ENCODE data around the gene CTNND1. TPM values are rescaled to one million over a fixed set of nuclear protein-coding genes. Genes with fewer than 3 reads are reported as not detected.

CTNND1 gene
- total and polyA plus RNA-seq, 10 of the 15 experiments (the other 5 are each of a cell fraction or from before 2014, with no cell fraction given) = 4.7 to 70.0 (median 30.0) TPM

DNA sequence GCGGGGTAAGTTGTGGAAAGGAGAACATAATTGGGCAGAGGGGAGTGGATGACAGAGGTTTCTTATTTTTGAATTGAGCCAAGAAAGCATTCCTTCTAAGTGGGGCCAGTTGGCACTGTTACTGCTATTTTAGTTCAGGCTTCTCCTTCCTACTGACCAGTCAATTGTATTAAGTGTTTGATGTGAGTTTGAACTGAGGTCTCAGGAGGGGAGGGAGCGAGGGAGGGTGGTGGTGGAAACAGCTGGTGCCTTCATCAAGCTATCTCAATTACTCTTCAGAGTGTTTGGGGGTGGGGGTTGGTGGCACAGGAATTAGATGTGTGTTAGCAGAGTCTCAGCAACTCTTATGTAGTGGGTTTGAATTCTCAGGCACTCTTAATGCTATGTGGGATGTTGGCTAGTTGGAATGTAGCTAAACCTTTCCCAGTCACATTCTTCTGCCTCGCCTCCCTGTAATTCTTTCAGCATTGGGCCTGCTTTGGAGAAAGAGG, 14.5 kb downstream of the CTNND1 start (continued):
- TF ChIP-seq EZH2 (IDR thresholded peaks at IDR 0.05; ENCODE audit: borderline replicate concordance, control insufficient read depth, low read depth, low read length) (no peak), ATF3 (IDR thresholded peaks at IDR 0.05; ENCODE audit: borderline replicate concordance, extremely low read depth, low read depth, low read length) (no peak), PAX8 (IDR thresholded peaks at IDR 0.05) (no peak), TARDBP (IDR thresholded peaks at IDR 0.05; ENCODE audit: borderline replicate concordance) (no peak)

DNA sequence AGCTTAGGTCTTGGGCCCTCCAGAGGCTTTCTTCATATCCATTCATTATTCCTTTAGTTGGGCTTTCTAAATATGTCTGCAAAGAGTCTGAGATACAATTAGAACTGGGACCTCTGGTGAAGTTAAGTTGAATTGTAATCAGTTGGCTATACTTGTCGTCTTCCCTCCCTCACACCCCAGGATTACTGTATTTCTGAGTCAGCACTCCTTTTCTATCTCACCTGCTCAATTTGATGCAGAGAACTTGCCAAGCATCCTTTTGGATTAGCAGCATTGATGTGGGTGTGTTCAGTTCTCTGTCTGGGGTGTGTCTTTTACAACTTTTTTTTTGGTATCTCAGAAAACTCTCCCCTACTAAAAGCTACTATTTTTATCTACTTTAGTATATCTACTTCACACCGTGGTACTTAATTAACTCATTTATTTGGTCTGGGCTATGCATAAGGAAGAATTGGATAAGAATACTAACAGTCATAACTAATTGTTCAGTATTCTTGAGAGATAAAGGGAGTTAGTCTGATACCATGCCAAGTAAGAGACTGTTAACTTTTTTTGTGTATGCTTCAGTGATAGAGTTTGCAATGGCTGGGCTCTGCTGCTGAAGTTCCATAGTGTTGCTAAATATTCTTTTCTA, 15.1 kb downstream of the CTNND1 start:
- POLR2A ChIA-PET = interaction anchor here (0.9 to 10.7 kb wide), 3 partner anchors 8 to 35 kb away, joined by 3 to 110 read pairs (median 3); partner anchors contain the start of genes CTNND1 and SELENOH
- Histone ChIP-seq H3K27me3 (replicated peaks in 1 of 2; ENCODE audit: control insufficient read depth in 2 of 2, insufficient read depth in 2 of 2, low read length in 1 of 2) (no peaks in the 10 kb centered on the region), H3K4me3 (no peak overlapping the region), H3K4me1 (ENCODE audit: control insufficient read depth, insufficient read depth, low read length) (peaks cover 16% of the 10 kb centered on the region), H3K79me2 (ENCODE audit: control insufficient read depth, insufficient read depth, low read length) (peaks cover 86% of the 10 kb centered on the region), H3K4me2 (ENCODE audit: control insufficient read depth, insufficient read depth) (no peak overlapping the region; the same call in 1 of the 2 replicates), H3K9me3 (replicated peaks; ENCODE audit: control insufficient read depth, insufficient read depth, low read length) (no peaks in the 10 kb centered on the region), H2AFZ (ENCODE audit: control insufficient read depth, low read depth, low read length) (no peak overlapping the region), H3K27ac (ENCODE audit: control insufficient read depth, insufficient read depth) (no peak overlapping the region), H3K36me3 (ENCODE audit: control insufficient read depth in 2 of 2, insufficient read depth in 2 of 2, low read length in 1 of 2) (peaks cover 0 to 6% of the 10 kb centered on the region in 2 experiments; a peak in 1 of 4 replicates), H4K20me1 (ENCODE audit: control insufficient read depth, insufficient read depth) (no peaks in the 10 kb centered on the region), H3K9ac (ENCODE audit: control insufficient read depth, insufficient read depth, low read length) (no peak overlapping the region)
- ATAC-seq (no peak), FAIRE-seq (no peak), DNase-seq (ENCODE audit: low read depth, low spot score) (no peak)
- RAD21 ChIA-PET (ENCODE audit: unreplicated experiment) = interaction anchor here (0.7 to 7.8 kb wide), 3 partner anchors 11 to 24 kb away, joined by 3 to 41 read pairs (median 3); no protein-coding TSS in a partner anchor
- CTCF ChIA-PET = interaction anchor here (1.3 to 10.8 kb wide), 2 partner anchors 15 to 24 kb away, joined by 3 to 69 read pairs; partner anchors contain the start of gene CTNND1
- intact Hi-C loops (cut with micrococcal nuclease; ENCODE audit: unreplicated experiment) (no loop called here), in situ Hi-C loops (cut with MboI) (no loop called here)
- BruUV-seq (replicated peaks) = no TSS peak
- 83% methylated on average over 2 of the region's 2 CpGs for WGBS (ENCODE audit: insufficient coverage, insufficient replicate concordance, low lambda C conversion rate, missing lambda C conversion rate)
- SMC1A ChIA-PET (ENCODE audit: uncharacterized antibody, unreplicated experiment) = interaction anchor here (1.1 to 11.7 kb wide), 8 partner anchors 8 to 718 kb away, joined by 3 to 117 read pairs (median 4); partner anchors contain the start of genes BTBD18, CTNND1 and MED19
- TF ChIP-seq SUZ12 (IDR thresholded peaks at IDR 0.05; ENCODE audit: unreplicated experiment) = no peak
- no peak for TF ChIP-seq POLR2AphosphoS5 (IDR thresholded peaks at IDR 0.05; ENCODE audit: low read length)
- no peak for TF ChIP-seq FOXM1 (IDR thresholded peaks at IDR 0.05; ENCODE audit: low read depth, low read length)
- TF ChIP-seq, protein P1, sequence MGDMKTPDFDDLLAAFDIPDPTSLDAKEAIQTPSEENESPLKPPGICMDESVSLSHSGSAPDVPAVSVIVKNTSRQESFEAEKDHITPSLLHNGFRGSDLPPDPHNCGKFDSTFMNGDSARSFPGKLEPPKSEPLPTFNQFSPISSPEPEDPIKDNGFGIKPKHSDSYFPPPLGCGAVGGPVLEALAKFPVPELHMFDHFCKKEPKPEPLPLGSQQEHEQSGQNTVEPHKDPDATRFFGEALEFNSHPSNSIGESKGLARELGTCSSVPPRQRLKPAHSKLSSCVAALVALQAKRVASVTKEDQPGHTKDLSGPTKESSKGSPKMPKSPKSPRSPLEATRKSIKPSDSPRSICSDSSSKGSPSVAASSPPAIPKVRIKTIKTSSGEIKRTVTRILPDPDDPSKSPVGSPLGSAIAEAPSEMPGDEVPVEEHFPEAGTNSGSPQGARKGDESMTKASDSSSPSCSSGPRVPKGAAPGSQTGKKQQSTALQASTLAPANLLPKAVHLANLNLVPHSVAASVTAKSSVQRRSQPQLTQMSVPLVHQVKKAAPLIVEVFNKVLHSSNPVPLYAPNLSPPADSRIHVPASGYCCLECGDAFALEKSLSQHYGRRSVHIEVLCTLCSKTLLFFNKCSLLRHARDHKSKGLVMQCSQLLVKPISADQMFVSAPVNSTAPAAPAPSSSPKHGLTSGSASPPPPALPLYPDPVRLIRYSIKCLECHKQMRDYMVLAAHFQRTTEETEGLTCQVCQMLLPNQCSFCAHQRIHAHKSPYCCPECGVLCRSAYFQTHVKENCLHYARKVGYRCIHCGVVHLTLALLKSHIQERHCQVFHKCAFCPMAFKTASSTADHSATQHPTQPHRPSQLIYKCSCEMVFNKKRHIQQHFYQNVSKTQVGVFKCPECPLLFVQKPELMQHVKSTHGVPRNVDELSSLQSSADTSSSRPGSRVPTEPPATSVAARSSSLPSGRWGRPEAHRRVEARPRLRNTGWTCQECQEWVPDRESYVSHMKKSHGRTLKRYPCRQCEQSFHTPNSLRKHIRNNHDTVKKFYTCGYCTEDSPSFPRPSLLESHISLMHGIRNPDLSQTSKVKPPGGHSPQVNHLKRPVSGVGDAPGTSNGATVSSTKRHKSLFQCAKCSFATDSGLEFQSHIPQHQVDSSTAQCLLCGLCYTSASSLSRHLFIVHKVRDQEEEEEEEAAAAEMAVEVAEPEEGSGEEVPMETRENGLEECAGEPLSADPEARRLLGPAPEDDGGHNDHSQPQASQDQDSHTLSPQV (IDR thresholded peaks at IDR 0.05) = no peak
- TF ChIP-seq SUPT20H (IDR thresholded peaks at IDR 0.05; ENCODE audit: borderline replicate concordance, control insufficient read depth, low read depth, low read length) = no peak
- no peak for TF ChIP-seq ZBED1 (IDR thresholded peaks at IDR 0.05; ENCODE audit: borderline replicate concordance)
- TF ChIP-seq USF1 (IDR thresholded peaks at IDR 0.05; ENCODE audit: borderline replicate concordance, extremely low read length, insufficient read depth, low read depth, low read length) = no peak
- TF ChIP-seq CHD1 (IDR thresholded peaks at IDR 0.05; ENCODE audit: low read depth, low read length) = no peak
- TF ChIP-seq POU2F2 (IDR thresholded peaks at IDR 0.05; ENCODE audit: borderline replicate concordance, low read depth, low read length) = no peak
- TF ChIP-seq, protein P2, sequence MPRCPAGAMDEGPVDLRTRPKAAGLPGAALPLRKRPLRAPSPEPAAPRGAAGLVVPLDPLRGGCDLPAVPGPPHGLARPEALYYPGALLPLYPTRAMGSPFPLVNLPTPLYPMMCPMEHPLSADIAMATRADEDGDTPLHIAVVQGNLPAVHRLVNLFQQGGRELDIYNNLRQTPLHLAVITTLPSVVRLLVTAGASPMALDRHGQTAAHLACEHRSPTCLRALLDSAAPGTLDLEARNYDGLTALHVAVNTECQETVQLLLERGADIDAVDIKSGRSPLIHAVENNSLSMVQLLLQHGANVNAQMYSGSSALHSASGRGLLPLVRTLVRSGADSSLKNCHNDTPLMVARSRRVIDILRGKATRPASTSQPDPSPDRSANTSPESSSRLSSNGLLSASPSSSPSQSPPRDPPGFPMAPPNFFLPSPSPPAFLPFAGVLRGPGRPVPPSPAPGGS (IDR thresholded peaks at IDR 0.05; ENCODE audit: borderline replicate concordance, insufficient read depth, low read depth, low read length, poor library complexity, severe bottlenecking) = no peak

All from GM12878 (cell line).